GM21528 (cell line): Measurements from ENCODE around the gene DAGLA.
"Not testable (repeated sequence)": the region's sequence is repeated elsewhere in the genome, so short reads cannot be mapped to it uniquely, and the experiment has no call there.

Experiments used
- ATAC-seq: cut with Tn5 transposase; IDR thresholded peaks from one replicate; pipeline ENCODE4 v1.9.1; 2021; ENCODE audit warnings: mild to moderate bottlenecking, moderate library complexity; ENCODE audit not compliant: unreplicated experiment, low FRiP score

DAGLA gene

GRCh38 chr11:61666684-61667297, 13.4 kb upstream of the DAGLA start:
- ATAC-seq = no peak

DNA sequence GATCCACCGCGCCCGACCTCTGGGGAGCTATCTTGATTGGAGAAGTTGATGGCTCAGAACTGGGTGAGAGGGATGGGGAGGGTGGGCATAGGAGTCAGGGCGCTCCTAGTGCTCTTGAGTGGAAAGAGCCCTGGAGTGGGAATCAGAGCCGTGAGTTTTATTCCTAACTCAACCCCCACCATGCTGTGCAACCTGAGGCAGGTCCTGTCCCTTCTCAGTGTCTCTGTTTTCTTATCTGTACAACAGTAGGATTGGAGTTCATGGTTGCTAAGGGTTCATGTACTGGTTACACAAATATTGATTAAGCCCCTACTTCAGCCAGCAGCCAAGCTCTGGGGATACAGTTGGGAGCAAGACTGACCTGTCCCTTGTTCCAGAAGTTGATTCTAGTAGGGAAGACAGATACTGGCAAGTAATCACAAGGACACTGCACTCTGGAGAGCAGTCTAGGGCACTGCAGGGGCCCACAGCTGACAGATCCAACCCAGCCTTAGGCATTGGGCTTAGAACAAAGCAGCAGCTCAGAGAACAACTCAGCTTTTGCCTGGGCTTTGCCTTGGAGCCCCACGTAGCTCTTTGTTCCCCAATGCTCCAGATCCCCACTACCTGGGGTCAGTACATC, 12.4 kb upstream of the DAGLA start:
- ATAC-seq = no peak

GRCh38 chr11:61669417-61669816, 10.8 kb upstream of the DAGLA start:
- ATAC-seq = no peak

DNA sequence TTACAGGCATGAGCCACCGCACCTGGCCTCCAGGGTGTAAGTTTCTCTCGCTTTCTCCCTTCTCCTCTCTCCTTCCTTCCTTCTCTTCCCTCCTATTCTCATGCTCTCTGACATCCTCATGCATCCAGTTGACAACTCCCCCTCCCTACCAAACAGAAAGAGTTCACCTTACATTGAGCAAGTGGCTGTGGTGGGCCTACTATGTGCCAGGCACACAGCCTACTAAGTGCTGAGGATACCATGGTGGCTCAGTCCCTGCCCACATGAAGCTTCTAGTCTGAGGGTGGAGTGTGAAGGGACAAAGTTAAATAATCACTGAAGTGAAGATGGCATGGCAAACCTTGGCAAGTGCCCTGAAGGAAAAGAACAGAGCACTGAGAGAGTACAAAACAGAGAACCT, 9.6 kb upstream of the DAGLA start:
- no peak for ATAC-seq

DNA sequence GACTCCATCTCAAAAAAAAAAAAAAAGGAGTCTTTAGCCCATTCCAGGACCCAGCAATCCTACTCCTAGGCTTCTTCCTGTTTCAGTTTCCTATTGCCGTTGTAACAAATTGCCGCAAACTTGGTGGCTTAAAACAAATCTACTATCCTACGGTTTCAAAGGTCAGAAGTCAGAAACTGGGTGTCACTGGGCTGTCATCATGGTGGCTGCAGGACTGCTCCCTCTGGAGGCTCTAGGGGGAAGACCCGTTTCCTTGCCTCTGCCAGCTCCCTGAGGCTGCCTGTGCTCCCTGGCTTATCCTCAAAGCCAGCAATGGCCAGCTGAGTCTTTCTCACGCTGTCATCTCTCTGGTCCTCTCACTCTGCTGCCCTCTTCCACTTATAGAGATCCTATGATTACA, 8.7 kb upstream of the DAGLA start:
- no peak for ATAC-seq

GRCh38 chr11:61673946-61674467, 6.2 kb upstream of the DAGLA start:
- ATAC-seq = not testable (repeated sequence)

GRCh38 chr11:61675826-61676225, 4.4 kb upstream of the DAGLA start:
- ATAC-seq = no peak

GRCh38 chr11:61679296-61679695, 895 bp upstream of the DAGLA start:
- no peak for ATAC-seq

DNA sequence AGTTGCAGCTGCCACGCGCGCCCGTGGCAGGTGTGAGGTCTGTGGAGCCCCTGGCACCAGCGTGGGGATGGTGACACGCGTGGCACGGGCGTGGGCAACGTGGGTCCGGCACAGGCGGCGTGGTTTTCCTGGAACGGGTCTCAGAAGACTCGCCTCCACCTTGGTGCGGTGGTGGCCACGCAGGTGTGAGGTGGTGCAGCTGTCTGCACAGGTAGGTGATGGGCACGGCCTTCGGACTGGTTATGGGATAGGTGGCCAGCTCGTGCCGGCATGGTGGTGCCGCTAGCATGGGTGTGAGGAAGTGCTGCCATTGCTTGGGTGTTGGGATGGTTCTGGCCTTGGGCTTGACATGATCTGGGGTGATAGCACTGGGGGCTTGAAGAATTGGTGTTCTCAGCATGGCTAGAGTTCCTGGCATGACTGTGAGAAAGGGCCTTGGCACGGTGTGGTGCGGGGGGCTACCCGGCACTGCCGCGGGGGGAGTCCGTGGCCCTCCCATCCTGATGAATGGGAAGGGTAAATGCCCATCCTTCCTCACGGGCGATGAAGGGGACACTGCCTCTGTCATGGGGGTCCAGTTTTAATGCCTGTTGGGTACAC, 531 bp downstream of the DAGLA start:
- no peak for ATAC-seq

- no peak for ATAC-seq
These were observed 2.0 kb downstream of the DAGLA start for GRCh38 chr11:61682093-61682732.

DNA sequence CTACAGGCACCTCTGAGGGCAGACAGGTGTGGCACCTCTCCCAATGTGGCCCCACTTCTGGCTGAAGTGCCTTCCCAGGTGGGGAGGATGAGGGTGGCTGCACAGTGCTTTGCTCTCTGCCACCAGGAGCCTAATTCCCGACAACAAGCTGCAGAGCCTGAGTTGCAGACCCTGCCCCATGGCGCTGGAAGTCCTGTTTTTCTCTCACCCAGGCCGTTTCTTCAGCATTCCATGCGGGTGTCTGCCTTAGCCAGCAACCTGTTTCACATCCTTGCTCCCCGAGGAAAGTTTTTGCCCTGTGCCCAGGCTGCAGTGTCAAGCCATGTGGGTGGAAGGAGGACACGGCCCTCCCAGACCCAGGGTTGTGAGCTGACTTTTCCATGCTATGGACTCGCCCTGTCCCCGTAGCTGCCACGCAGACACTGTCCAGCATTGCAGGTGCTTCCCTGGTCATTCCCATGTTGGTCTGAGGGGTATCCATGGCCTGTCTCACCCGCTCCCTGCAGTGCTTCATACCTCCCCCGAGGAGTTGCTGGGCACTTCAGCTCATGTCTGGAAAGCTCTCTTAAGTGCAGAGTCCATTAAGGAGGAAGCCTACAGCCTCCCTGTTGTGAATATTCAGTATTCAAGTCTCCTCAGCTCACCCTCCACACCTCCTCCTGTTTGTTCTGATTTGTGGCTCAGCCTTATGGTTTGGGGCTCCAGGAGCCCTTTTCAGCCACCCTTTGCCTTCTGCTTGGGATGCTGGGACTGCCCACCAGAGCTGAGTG, 2.9 kb downstream of the DAGLA start:
- ATAC-seq = no peak

GRCh38 chr11:61683961-61684869, 4.0 kb downstream of the DAGLA start:
- ATAC-seq = no peak

DNA sequence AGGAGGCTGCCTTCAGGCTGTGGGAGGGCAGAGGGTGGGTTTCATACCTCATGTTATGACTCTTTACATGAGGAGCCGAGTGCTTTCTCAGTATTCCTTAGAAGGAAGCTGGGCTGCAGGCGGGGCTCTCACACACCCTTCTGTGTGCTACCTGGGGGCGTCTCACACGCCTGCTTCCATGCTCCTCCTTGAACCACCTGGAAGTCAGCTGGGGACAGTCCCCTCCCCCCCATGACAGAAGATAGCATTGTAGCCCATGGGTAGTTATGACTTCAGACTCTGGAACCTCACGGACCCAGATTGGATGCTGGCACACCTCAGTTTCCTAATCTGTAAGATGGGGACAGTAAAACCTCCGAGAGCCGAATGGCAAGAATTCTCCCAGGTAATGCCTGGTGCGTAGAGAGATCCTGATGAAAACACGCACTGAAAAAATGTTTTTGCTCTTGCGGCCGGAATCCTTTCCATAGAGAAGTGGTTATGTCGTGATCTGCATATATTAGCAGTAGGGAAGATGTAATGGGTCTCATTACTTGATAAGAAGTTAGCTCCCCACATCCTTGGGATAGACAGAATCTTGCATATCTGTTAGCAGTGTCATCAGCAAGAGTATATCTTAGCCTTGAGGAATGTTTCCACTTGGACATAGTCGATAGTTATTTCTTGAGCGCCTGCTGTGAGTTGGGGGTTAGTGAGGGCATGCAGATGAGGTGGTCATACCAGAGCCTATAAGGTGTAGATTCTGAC, 4.9 kb downstream of the DAGLA start:
- ATAC-seq = no peak

GRCh38 chr11:61685617-61685967, 5.4 kb downstream of the DAGLA start:
- ATAC-seq = no peak

GRCh38 chr11:61686066-61686465, 5.9 kb downstream of the DAGLA start:
- no peak for ATAC-seq

DNA sequence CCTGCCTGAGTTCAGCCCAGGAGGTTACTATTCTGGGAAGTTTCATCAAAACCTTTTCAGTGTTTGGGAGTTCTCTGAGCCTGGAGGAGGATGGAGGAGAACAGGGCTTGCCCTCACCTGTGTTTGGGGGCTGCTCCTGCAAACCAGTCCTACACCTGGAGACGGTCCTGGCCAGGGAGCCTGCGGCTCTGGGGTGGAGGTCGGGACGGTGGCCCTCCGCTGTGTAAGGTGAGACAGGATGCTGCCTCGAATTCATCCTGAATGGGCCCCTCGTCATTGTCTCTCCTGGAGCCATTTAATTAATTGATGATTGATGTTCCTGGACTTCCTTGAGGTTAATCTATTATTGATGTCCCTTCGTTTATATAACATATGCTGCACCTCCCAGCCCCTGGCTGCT, 6.3 kb downstream of the DAGLA start:
- ATAC-seq = no peak

GRCh38 chr11:61687420-61687819, 7.2 kb downstream of the DAGLA start:
- ATAC-seq = no peak

GRCh38 chr11:61688365-61689163, 8.4 kb downstream of the DAGLA start:
- ATAC-seq = no peak
